ENCODE measurements around the gene RBM25. TPM values are rescaled to one million over a fixed set of nuclear protein-coding genes. Genes with fewer than 3 reads are reported as not detected.
"Not testable (repeated sequence)": the region's sequence is repeated elsewhere in the genome, so short reads cannot be mapped to it uniquely, and the experiment has no call there.

The RBM25 gene
- total and polyA plus RNA-seq, 10 of the 15 experiments (the other 5 are each of a cell fraction or from before 2014, with no cell fraction given), result 43.4 to 125 (median 74.1) TPM

DNA sequence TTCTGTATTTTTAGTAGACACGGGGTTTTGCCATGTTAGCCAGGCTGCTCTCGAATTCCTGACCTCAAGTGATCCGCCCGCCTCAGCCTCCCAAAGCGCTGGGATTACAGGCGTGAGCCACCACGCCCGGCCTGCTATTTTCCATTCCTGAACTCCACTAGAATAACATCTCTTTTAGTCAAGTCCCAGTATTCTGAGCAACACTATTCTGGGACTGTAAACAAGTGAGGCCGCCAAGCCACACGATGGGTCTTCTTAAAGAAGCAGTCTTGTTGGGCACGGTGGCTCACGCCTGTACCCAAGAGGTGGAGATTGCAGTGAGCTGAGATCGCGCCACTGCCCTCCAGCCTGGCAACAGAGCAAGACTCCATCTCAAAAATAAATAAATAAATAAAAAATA is 42.8 kb upstream of the RBM25 start:
- ChIA-PET POLR2A (interaction anchor here (0.6 to 3.1 kb wide), 3 partner anchors 10 to 43 kb away, joined by 4 to 26 read pairs (median 4); partner anchors contain the start of genes RBM25 and ZFYVE1), CTCF (interaction anchor here (1.5 kb wide), 1 partner anchor 8 kb away, joined by 6 read pairs; no protein-coding TSS in a partner anchor), SMC1A (ENCODE audit: uncharacterized antibody, unreplicated experiment) (interaction anchor here (1.1 to 3.9 kb wide), 4 partner anchors 9 to 216 kb away, joined by 3 to 23 read pairs (median 3); partner anchors contain the start of gene ZFYVE1)
- ATAC-seq; H3K9ac ChIP-seq (ENCODE audit: control insufficient read depth, insufficient read depth, low read length); H3K9me3 ChIP-seq (replicated peaks; ENCODE audit: control insufficient read depth, insufficient read depth, low read length); H2AFZ ChIP-seq (ENCODE audit: control insufficient read depth, low read depth, low read length); in situ Hi-C loops (cut with MboI); H4K20me1 ChIP-seq (ENCODE audit: control insufficient read depth, insufficient read depth); H3K79me2 ChIP-seq (ENCODE audit: control insufficient read depth, insufficient read depth, low read length); FAIRE-seq; H3K27me3 ChIP-seq (replicated peaks in 1 of 2; ENCODE audit: control insufficient read depth in 2 of 2, insufficient read depth in 2 of 2, low read length in 1 of 2); H3K36me3 ChIP-seq (ENCODE audit: control insufficient read depth in 2 of 2, insufficient read depth in 2 of 2, low read length in 1 of 2); H3K4me3 ChIP-seq; DNase-seq (ENCODE audit: low read depth, low spot score); BruUV-seq (replicated peaks); RAD21 ChIA-PET (ENCODE audit: unreplicated experiment); H3K27ac ChIP-seq (ENCODE audit: control insufficient read depth, insufficient read depth); H3K4me2 ChIP-seq (ENCODE audit: control insufficient read depth, insufficient read depth): not testable (repeated sequence)
- intact Hi-C loops (cut with micrococcal nuclease; ENCODE audit: unreplicated experiment), result loop anchor here (1.0 to 5.0 kb wide), 2 partner anchors 9 to 42 kb away; partner anchors contain the start of gene RBM25
- 97% methylated on average over 14 of the region's 14 CpGs for WGBS (ENCODE audit: insufficient coverage, insufficient replicate concordance, low lambda C conversion rate, missing lambda C conversion rate)
- peaks cover 12% of the 10 kb centered on the region for H3K4me1 ChIP-seq (ENCODE audit: control insufficient read depth, insufficient read depth, low read length)

DNA sequence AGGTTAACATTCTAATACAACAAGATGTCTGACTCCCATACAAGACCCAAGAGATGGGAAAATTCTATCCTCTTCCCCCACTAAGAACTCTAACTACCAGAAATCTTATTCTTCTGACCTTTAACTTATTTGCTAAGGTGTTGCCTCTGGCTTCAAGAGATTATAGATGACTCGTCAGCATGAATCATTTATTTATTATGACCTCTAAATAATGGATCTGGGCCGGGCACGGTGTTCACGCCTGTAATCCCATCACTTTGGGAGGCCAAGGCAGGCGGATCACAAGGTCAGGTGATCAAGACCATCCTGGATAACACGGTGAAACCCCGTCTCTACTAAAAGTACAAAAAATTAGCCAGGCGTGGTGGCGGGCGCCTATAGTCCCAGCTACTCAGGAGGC is 42.3 kb upstream of the RBM25 start:
- WGBS (ENCODE audit: insufficient coverage, insufficient replicate concordance, low lambda C conversion rate, missing lambda C conversion rate), result 97% methylated on average over 10 of the region's 10 CpGs
- H3K36me3 ChIP-seq (ENCODE audit: control insufficient read depth in 2 of 2, insufficient read depth in 2 of 2, low read length in 1 of 2); H3K9ac ChIP-seq (ENCODE audit: control insufficient read depth, insufficient read depth, low read length); H3K27ac ChIP-seq (ENCODE audit: control insufficient read depth, insufficient read depth); H3K27me3 ChIP-seq (replicated peaks in 1 of 2; ENCODE audit: control insufficient read depth in 2 of 2, insufficient read depth in 2 of 2, low read length in 1 of 2); H3K79me2 ChIP-seq (ENCODE audit: control insufficient read depth, insufficient read depth, low read length); BruUV-seq (replicated peaks); H4K20me1 ChIP-seq (ENCODE audit: control insufficient read depth, insufficient read depth); in situ Hi-C loops (cut with MboI); RAD21 ChIA-PET (ENCODE audit: unreplicated experiment); FAIRE-seq; H2AFZ ChIP-seq (ENCODE audit: control insufficient read depth, low read depth, low read length); ATAC-seq; CTCF ChIA-PET; H3K4me3 ChIP-seq; H3K9me3 ChIP-seq (replicated peaks; ENCODE audit: control insufficient read depth, insufficient read depth, low read length); DNase-seq (ENCODE audit: low read depth, low spot score); H3K4me2 ChIP-seq (ENCODE audit: control insufficient read depth, insufficient read depth): not testable (repeated sequence)
- intact Hi-C loops (cut with micrococcal nuclease; ENCODE audit: unreplicated experiment), result loop anchor here (5.0 kb wide), 1 partner anchor 41 kb away; the partner anchor contains the start of gene RBM25
- peaks cover 12% of the 10 kb centered on the region for H3K4me1 ChIP-seq (ENCODE audit: control insufficient read depth, insufficient read depth, low read length)
- ChIA-PET SMC1A (ENCODE audit: uncharacterized antibody, unreplicated experiment) (interaction anchor here (1.2 to 3.9 kb wide), 2 partner anchors 10 to 11 kb away, joined by 3 to 23 read pairs; partner anchors contain the start of gene ZFYVE1), POLR2A (interaction anchor here (0.6 kb wide), 1 partner anchor 13 kb away, joined by 4 read pairs; no protein-coding TSS in a partner anchor)
